ENCODE results near the gene OR6J1. TPM values are rescaled to one million over a fixed set of nuclear protein-coding genes. Genes with fewer than 3 reads are reported as not detected.

Gene OR6J1
- total and polyA plus RNA-seq, 2 of the 13 experiments (the other 11 are each of a cell fraction or from before 2014, with no cell fraction given): not detected

GRCh38 chr14:22653012-22653621, 9.0 kb upstream of the OR6J1 start (continued):
- peak; percentile 60 to 88; a peak in 3 of 4 replicates for TF ChIP-seq HMGXB4 (CRISPR knock-in tag; IDR thresholded peaks at IDR 0.05; ENCODE audit: borderline replicate concordance in 1 of 2, low read depth in 1 of 2)
- 0 out of 2 replicates have a peak, but pooled peaks have one; percentile 46 for TF ChIP-seq PPARG (CRISPR knock-in tag; conservative IDR thresholded peaks at IDR 0.05)
- peak; percentile 76; the same call in 1 of the 2 replicates for TF ChIP-seq IKZF5 (CRISPR knock-in tag; IDR thresholded peaks at IDR 0.05)
- TF ChIP-seq ZFP36L1 (CRISPR knock-in tag; IDR thresholded peaks at IDR 0.05): peak; percentile 75; the same call in 1 of the 2 replicates
- peak; percentile 46; the same call in 1 of the 2 replicates for TF ChIP-seq SOX5 (CRISPR knock-in tag; IDR thresholded peaks at IDR 0.05; ENCODE audit: borderline replicate concordance)
- TF ChIP-seq NR2F6 (IDR thresholded peaks at IDR 0.05): no peak
- peak; percentile 64; the same call in 1 of the 2 replicates for TF ChIP-seq NR2F6 (CRISPR knock-in tag; IDR thresholded peaks at IDR 0.05)
- no peak for TF ChIP-seq RFX5 (IDR thresholded peaks at IDR 0.05; ENCODE audit: low read depth, low read length)
- TF ChIP-seq RFXANK (CRISPR knock-in tag; IDR thresholded peaks at IDR 0.05): 0 out of 2 replicates have a peak, but pooled peaks have one; percentile 54
- TF ChIP-seq SMAD1 (CRISPR knock-in tag; IDR thresholded peaks at IDR 0.05; ENCODE audit: borderline replicate concordance, low read depth): no peak
- 0 out of 2 replicates have a peak, but pooled peaks have one; percentile 24 for TF ChIP-seq RARA (CRISPR knock-in tag; IDR thresholded peaks at IDR 0.05)
